ENCODE data around the gene ADH6. TPM values are rescaled to one million over a fixed set of nuclear protein-coding genes. Genes with fewer than 3 reads are reported as not detected.

Gene ADH6
- total RNA-seq, 3 donors from 2014 or later, result not detected

GRCh38 chr4:99159699-99160098, 59.3 kb downstream of the ADH6 start:
- intact Hi-C loops (cut with DNase I; ENCODE audit: low total_unique reads), result no loop called here
- Histone ChIP-seq H3K4me1 (no peaks in the 10 kb centered on the region), H3K4me3 (no peak overlapping the region), H3K36me3 (no peaks in the 10 kb centered on the region), H3K27me3 (no peaks in the 10 kb centered on the region), H3K9me3 (no peaks in the 10 kb centered on the region), H3K27ac (no peak overlapping the region)
- no peak for TF ChIP-seq POLR2A (IDR thresholded peaks at IDR 0.05)
- no peak for TF ChIP-seq POLR2AphosphoS5 (IDR thresholded peaks at IDR 0.05)
- TF ChIP-seq, protein P1, sequence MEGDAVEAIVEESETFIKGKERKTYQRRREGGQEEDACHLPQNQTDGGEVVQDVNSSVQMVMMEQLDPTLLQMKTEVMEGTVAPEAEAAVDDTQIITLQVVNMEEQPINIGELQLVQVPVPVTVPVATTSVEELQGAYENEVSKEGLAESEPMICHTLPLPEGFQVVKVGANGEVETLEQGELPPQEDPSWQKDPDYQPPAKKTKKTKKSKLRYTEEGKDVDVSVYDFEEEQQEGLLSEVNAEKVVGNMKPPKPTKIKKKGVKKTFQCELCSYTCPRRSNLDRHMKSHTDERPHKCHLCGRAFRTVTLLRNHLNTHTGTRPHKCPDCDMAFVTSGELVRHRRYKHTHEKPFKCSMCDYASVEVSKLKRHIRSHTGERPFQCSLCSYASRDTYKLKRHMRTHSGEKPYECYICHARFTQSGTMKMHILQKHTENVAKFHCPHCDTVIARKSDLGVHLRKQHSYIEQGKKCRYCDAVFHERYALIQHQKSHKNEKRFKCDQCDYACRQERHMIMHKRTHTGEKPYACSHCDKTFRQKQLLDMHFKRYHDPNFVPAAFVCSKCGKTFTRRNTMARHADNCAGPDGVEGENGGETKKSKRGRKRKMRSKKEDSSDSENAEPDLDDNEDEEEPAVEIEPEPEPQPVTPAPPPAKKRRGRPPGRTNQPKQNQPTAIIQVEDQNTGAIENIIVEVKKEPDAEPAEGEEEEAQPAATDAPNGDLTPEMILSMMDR (IDR thresholded peaks at IDR 0.05), result no peak
- no peak for DNase-seq (ENCODE audit: low spot score in 2 of 2)

GRCh38 chr4:99157478-99157935, 61.5 kb downstream of the ADH6 start:
- no peaks in the 10 kb centered on the region for H3K27me3 ChIP-seq
- H3K27ac ChIP-seq, result no peak overlapping the region
- no peak for DNase-seq (ENCODE audit: low spot score in 2 of 2)
- no peak overlapping the region for H3K4me3 ChIP-seq
- H3K9me3 ChIP-seq, result no peaks in the 10 kb centered on the region
- intact Hi-C loops (cut with DNase I; ENCODE audit: low total_unique reads), result no loop called here
- TF ChIP-seq POLR2A (IDR thresholded peaks at IDR 0.05), result no peak
- no peak for TF ChIP-seq POLR2AphosphoS5 (IDR thresholded peaks at IDR 0.05)
- TF ChIP-seq, protein P1 (IDR thresholded peaks at IDR 0.05), result no peak
- no peaks in the 10 kb centered on the region for H3K4me1 ChIP-seq
- H3K36me3 ChIP-seq, result no peaks in the 10 kb centered on the region

DNA sequence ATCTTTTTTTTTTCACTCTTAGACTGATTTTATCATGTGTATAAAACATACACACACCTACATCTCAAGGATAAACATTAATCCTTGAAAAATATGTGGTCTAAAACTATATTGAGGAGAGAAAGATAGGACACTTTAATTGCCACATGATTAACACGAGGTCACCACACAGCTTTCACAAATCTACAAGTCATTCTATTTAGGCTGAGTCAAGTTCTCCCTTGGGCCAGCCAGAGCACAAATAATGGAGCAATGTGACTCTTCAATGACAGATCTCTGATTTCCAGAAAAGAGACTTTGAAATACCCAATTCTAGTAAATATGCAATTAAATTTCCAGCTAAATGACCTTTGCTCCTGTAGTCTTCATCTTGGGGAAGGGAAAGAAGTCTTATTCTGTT, 62.1 kb downstream of the ADH6 start:
- H3K4me3 ChIP-seq, result no peak overlapping the region
- DNase-seq (ENCODE audit: low spot score in 2 of 2), result no peak
- no peak overlapping the region for H3K27ac ChIP-seq
- no peaks in the 10 kb centered on the region for H3K9me3 ChIP-seq
- intact Hi-C loops (cut with DNase I; ENCODE audit: low total_unique reads), result no loop called here
- no peaks in the 10 kb centered on the region for H3K4me1 ChIP-seq
- TF ChIP-seq POLR2A (IDR thresholded peaks at IDR 0.05) (no peak), POLR2AphosphoS5 (IDR thresholded peaks at IDR 0.05) (no peak)
- TF ChIP-seq, protein P1 (IDR thresholded peaks at IDR 0.05), result no peak
- H3K27me3 ChIP-seq, result no peaks in the 10 kb centered on the region
- no peaks in the 10 kb centered on the region for H3K36me3 ChIP-seq

DNA sequence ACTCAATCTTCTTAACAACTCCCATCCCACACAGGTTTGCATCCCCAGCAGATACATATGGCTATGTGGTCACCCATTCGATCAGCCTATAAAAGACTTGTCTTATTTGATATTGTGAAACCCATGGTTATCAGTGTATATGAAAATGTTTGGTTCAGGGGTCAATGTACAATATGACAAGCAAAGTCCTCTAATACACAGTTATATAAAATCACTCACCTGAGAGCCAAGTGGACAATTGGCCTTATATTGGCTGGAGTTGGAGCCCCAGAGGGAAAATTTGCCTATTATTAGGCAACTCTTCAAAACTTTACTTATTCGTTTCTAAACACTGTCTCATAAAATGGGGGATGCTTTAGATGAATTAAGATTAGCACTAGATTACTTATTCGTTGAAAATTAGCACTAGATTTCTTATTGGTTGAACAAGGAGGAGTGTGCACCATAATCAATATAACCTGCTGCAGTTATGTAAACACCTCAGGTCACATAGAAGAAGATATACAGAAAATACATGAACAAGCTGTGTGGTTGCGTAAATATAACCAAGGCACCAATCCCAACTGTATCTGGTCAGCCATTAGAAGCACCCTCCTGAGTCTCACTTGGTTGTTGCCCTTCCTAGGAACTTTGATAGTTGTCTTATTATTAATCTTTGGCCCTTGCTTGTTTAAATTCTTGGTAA, 64.2 kb downstream of the ADH6 start:
- Histone ChIP-seq H3K9me3 (no peaks in the 10 kb centered on the region), H3K36me3 (no peaks in the 10 kb centered on the region), H3K4me1 (no peaks in the 10 kb centered on the region), H3K27me3 (no peaks in the 10 kb centered on the region), H3K4me3 (no peak overlapping the region), H3K27ac (no peak overlapping the region)
- TF ChIP-seq POLR2A (IDR thresholded peaks at IDR 0.05), result no peak
- TF ChIP-seq, protein P1 (IDR thresholded peaks at IDR 0.05), result no peak
- no peak for TF ChIP-seq POLR2AphosphoS5 (IDR thresholded peaks at IDR 0.05)
- no peak for DNase-seq (ENCODE audit: low spot score in 2 of 2)
- intact Hi-C loops (cut with DNase I; ENCODE audit: low total_unique reads), result no loop called here

Other genes with a start within 250 kb of the ADH6 start
- 10 to 100 TPM; 22.9 to 54.2 (median 36.7) TPM for gene METAP1, start 223.5 kb downstream of the ADH6 start, total RNA-seq
- gene ADH5, start 130.5 kb downstream of the ADH6 start, total RNA-seq, result 100 to 1,000 TPM; 136 to 283 (median 159) TPM
- 10 to 100 TPM in 1 of 3 donors, 1 to 10 TPM in 1, under 1 TPM in 1; 0.48 to 27.5 (median 7.9) TPM for gene ADH4, start 74.9 kb downstream of the ADH6 start, total RNA-seq
- gene ADH1A, start 71.7 kb upstream of the ADH6 start, total RNA-seq, result 1 to 10 TPM in 1 of 3 donors, under 1 TPM in 1, not detected in 1; 0.66 to 2.3 TPM
- gene ADH1B, start 102.2 kb upstream of the ADH6 start, total RNA-seq, result 1,000 to 10,000 TPM in 2 of 3 donors, 100 to 1,000 TPM in 1; 631 to 5,080 (median 1,871) TPM
- gene ADH1C, start 133.5 kb upstream of the ADH6 start, total RNA-seq, result 10 to 100 TPM in 2 of 3 donors, 1 to 10 TPM in 1; 8.8 to 50.1 (median 31.8) TPM
- gene ADH7, start 216.1 kb upstream of the ADH6 start, total RNA-seq, result not detected